Endothelial cell of umbilical vein (primary cell): ENCODE data around the gene GAB1. TPM values are rescaled to one million over a fixed set of nuclear protein-coding genes. Genes with fewer than 3 reads are reported as not detected.

ENCODE experiments used
- BruUV-seq: library from RNA; stranded (reverse); fragments of 400-500 nt; replicated peaks from 2 replicates; lab custom pipeline; 2021; lab: Mats Ljungman, UMichigan
- CTCF ChIA-PET: fragments of 300-600, 350-600 bp; sonication (Branson Sonifier 250); formaldehyde crosslinking; loops from one replicate; lab custom pipeline; 2021; ENCODE audit warnings: antibody characterized with exemption, inconsistent platforms; lab: Charles Lee
- POLR2A ChIA-PET: fragments of 300-600, 350-600 bp; sonication (Branson Sonifier 250); formaldehyde crosslinking; loops from one replicate; lab custom pipeline; 2021; ENCODE audit warnings: antibody characterized with exemption, inconsistent platforms; lab: Charles Lee
- DNase-seq: peaks from one replicate; pipeline ENCODE4 v3.0.0-alpha.2; 2011; ENCODE audit warnings: low read depth, low spot score
- FAIRE-seq: peaks from 2 replicates; lab custom pipeline; 2011; peaks lifted over from hg19 to GRCh38; lab: Jason Lieb, UNC
- H2AFZ ChIP-seq: 2 replicates; pipeline ENCODE4 v1.6.0; 2012; ENCODE audit warnings: low read depth, low read length, control low read depth, inconsistent platforms
- H3K27ac ChIP-seq: 2 replicates; pipeline ENCODE4 v1.5.1; 2011; ENCODE audit warnings: low read depth, mild to moderate bottlenecking, control low read depth, low read length, moderate library complexity; ENCODE audit not compliant: insufficient read depth
- H3K27me3 ChIP-seq, 2 experiments: 2 replicates each; pipeline versions ENCODE4 v1.6.0 to v1.6.1; 2011; ENCODE audit warnings: low read length in 2 of 2, mixed read lengths in 1 of 2; ENCODE audit not compliant: control insufficient read depth in 2 of 2, insufficient read depth in 2 of 2
- H3K36me3 ChIP-seq, 2 experiments: 2 replicates in 1 of 2; 3 replicates in 1 of 2; pipeline ENCODE4 v1.5.1; 2011; ENCODE audit warnings: low read length in 2 of 2, mild to moderate bottlenecking in 1 of 2, moderate library complexity in 1 of 2; ENCODE audit not compliant: control insufficient read depth in 2 of 2, insufficient read depth in 2 of 2; ENCODE audit errors: extremely low read depth in 1 of 2
- H3K4me1 ChIP-seq: 3 replicates; pipeline ENCODE4 v1.5.1; 2011; ENCODE audit warnings: mild to moderate bottlenecking, low read length; ENCODE audit not compliant: control insufficient read depth, insufficient read depth; ENCODE audit errors: extremely low read depth
- H3K4me2 ChIP-seq: 2 replicates; pipeline ENCODE4 v1.6.1; 2011; ENCODE audit warnings: low read length, control low read depth, mixed read lengths; ENCODE audit not compliant: insufficient read depth
- H3K4me3 ChIP-seq, 3 experiments: fragments of 200-600 bp in 1 of 3; sonication (generic), shearing (Covaris generic) in 1 of 3; replicated peaks in 1 of 3; 2 replicates each; pipeline ENCODE4 v1.5.1; 2011 to 2016; ENCODE audit warnings: control low read depth in 3 of 3, low read length in 3 of 3, mild to moderate bottlenecking in 2 of 3, inconsistent platforms in 1 of 3, low read depth in 1 of 3, moderate library complexity in 1 of 3; ENCODE audit not compliant: insufficient read depth in 1 of 3
- H3K79me2 ChIP-seq: 2 replicates; pipeline ENCODE4 v1.6.0; 2012; ENCODE audit warnings: low read length, inconsistent platforms; ENCODE audit not compliant: control insufficient read depth, insufficient read depth
- H3K9ac ChIP-seq: replicated peaks from 2 replicates; pipeline ENCODE3; 2011; ENCODE audit warnings: low read length, control low read depth; ENCODE audit not compliant: insufficient read depth; ENCODE audit errors: extremely low read depth
- H3K9me1 ChIP-seq: replicated peaks from 3 replicates; pipeline ENCODE4 v1.6.0; 2011; ENCODE audit warnings: mild to moderate bottlenecking, low read length; ENCODE audit not compliant: control insufficient read depth, insufficient read depth; ENCODE audit errors: extremely low read depth
- H3K9me3 ChIP-seq: replicated peaks from 2 replicates; pipeline ENCODE4 v1.5.1; 2012; ENCODE audit warnings: low read length, inconsistent platforms; ENCODE audit not compliant: control insufficient read depth, insufficient read depth
- H4K20me1 ChIP-seq: replicated peaks from 2 replicates; pipeline ENCODE3; 2011; ENCODE audit warnings: mild to moderate bottlenecking, low read length; ENCODE audit not compliant: control insufficient read depth, insufficient read depth; ENCODE audit errors: extremely low read depth
- EZH2 ChIP-seq: IDR thresholded peaks from 2 replicates; pipeline ENCODE4 v1.6.1; 2012; ENCODE audit warnings: borderline replicate concordance, low read depth, mild to moderate bottlenecking, moderate library complexity, low read length, inconsistent platforms; ENCODE audit not compliant: severe bottlenecking
- FOS ChIP-seq: IDR thresholded peaks from 2 replicates; pipeline ENCODE4 v1.6.1; 2011; ENCODE audit warnings: mild to moderate bottlenecking, low read length, moderate library complexity, borderline replicate concordance; ENCODE audit not compliant: insufficient read depth
- GATA2 ChIP-seq: IDR thresholded peaks from 2 replicates; pipeline ENCODE4 v1.7.0; 2011; ENCODE audit warnings: low read depth, mild to moderate bottlenecking, moderate library complexity, mixed read lengths, low read length; ENCODE audit not compliant: insufficient read length, insufficient read depth
- JUN ChIP-seq: IDR thresholded peaks from 2 replicates; pipeline ENCODE4 v1.6.1; 2011; ENCODE audit warnings: borderline replicate concordance, low read depth; ENCODE audit not compliant: insufficient read length, insufficient read depth
- MYC ChIP-seq: IDR thresholded peaks from one replicate; pipeline ENCODE4 v1.6.1; 2011; ENCODE audit warnings: mild to moderate bottlenecking, low read depth, low read length
- POLR2A ChIP-seq: IDR thresholded peaks from 2 replicates; pipeline ENCODE4 v1.6.1; 2012; ENCODE audit warnings: low read depth, mild to moderate bottlenecking, control low read depth, low read length
- POLR2AphosphoS5 ChIP-seq: IDR thresholded peaks from 2 replicates; pipeline ENCODE4 v1.6.1; 2012; ENCODE audit warnings: low read depth, mild to moderate bottlenecking, control low read depth, low read length, moderate library complexity; ENCODE audit not compliant: insufficient read depth
- dilution Hi-C: fragments of 300-500 bp; cut with MboI; formaldehyde crosslinking; loops from one replicate; pipeline ENCODE4 v1.15.0; 2019; ENCODE audit warnings: low sequenced_read_pairs; ENCODE audit not compliant: extremely low pct_ligation_motif_present
- intact Hi-C: fragments of 100-400 bp; cut with micrococcal nuclease; formaldehyde crosslinking; loops from one replicate; pipeline ENCODE4 v1.10.0; 2022
- polyA plus RNA-seq, 4 experiments: library from polyadenylated mRNA; depleted of rRNA in 3 of 4; stranded (reverse) in 3 of 4; unstranded in 1 of 4; fragments of >200 nt; gene quantifications; 2 replicates each; pipeline versions ENCODE4 v1.2.1 to v1.2.3, GENCODE V29; 2011 to 2012; ENCODE audit warnings: missing spikeins in 1 of 4
- total RNA-seq: library from RNA; stranded (reverse); gene quantifications from 2 replicates; pipeline ENCODE4 v1.2.3, GENCODE V29; 2021
- TF ChIP-seq, protein P1 (sequence below): IDR thresholded peaks from 2 replicates; pipeline ENCODE4 v1.6.1; 2011; ENCODE audit not compliant: insufficient read depth, insufficient read length
- TF ChIP-seq, protein P2 (sequence below), 2 donors: IDR thresholded peaks; 1 replicate in 1 of 2; 2 replicates in 1 of 2; pipeline ENCODE4 v1.5.1; 2011; ENCODE audit warnings: low read length in 2 of 2, mild to moderate bottlenecking in 2 of 2, moderate library complexity in 2 of 2, control low read depth in 1 of 2, inconsistent platforms in 1 of 2, low read depth in 1 of 2; ENCODE audit not compliant: insufficient read depth in 1 of 2; ENCODE audit errors: extremely low read depth in 1 of 2

The GAB1 gene
- total and polyA plus RNA-seq, 2 donors (not counting 3 experiments of a cell fraction or from before 2014, with no cell fraction given), result 9.3 to 37.7 TPM

DNA sequence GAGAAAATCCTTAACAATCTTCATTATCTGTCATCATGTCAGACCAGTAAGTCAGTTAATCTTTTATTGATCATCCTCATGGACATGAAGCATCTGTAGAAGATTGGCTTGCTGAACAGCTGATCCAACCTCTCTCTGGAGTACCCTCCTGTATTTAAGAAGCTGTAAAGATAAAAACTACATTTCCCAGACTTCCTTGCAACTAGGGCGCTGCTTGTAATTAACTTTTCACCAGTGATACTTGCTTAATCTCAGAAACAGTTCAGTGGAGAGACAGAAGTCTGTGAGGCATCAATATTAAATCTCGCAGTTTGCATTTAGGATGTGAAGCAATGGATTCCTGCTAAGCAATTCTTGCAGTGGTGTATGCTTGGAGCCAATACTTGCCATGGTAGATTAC, 140.8 kb downstream of the GAB1 start:
- ChIA-PET POLR2A (no interaction called here), CTCF (interaction anchor here (0.9 kb wide), 1 partner anchor 76 kb away, joined by 3 read pairs; no protein-coding TSS in a partner anchor)
- no peaks in the 10 kb centered on the region for H3K9me1 ChIP-seq
- TF ChIP-seq, protein P1, sequence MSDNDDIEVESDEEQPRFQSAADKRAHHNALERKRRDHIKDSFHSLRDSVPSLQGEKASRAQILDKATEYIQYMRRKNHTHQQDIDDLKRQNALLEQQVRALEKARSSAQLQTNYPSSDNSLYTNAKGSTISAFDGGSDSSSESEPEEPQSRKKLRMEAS, result no peak
- TF ChIP-seq FOS (no peak), POLR2A (no peak), GATA2 (no peak), JUN (no peak), MYC (no peak), POLR2AphosphoS5 (no peak), EZH2 (no peak)
- TF ChIP-seq, protein P2, sequence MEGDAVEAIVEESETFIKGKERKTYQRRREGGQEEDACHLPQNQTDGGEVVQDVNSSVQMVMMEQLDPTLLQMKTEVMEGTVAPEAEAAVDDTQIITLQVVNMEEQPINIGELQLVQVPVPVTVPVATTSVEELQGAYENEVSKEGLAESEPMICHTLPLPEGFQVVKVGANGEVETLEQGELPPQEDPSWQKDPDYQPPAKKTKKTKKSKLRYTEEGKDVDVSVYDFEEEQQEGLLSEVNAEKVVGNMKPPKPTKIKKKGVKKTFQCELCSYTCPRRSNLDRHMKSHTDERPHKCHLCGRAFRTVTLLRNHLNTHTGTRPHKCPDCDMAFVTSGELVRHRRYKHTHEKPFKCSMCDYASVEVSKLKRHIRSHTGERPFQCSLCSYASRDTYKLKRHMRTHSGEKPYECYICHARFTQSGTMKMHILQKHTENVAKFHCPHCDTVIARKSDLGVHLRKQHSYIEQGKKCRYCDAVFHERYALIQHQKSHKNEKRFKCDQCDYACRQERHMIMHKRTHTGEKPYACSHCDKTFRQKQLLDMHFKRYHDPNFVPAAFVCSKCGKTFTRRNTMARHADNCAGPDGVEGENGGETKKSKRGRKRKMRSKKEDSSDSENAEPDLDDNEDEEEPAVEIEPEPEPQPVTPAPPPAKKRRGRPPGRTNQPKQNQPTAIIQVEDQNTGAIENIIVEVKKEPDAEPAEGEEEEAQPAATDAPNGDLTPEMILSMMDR (IDR thresholded peaks at IDR 0.05; ENCODE audit: extremely low read depth in 1 of 2, insufficient read depth in 1 of 2, low read depth in 1 of 2, low read length in 2 of 2), result no peak
- no peak for FAIRE-seq
- H4K20me1 ChIP-seq, result no peaks in the 10 kb centered on the region
- BruUV-seq, result no TSS peak
- no peaks in the 10 kb centered on the region for H3K27me3 ChIP-seq
- intact Hi-C loops (no loop called here), dilution Hi-C loops (no loop called here)
- H2AFZ ChIP-seq, result no peak overlapping the region
- H3K9me3 ChIP-seq, result no peaks in the 10 kb centered on the region
- H3K4me3 ChIP-seq, result no peak overlapping the region
- H3K27ac ChIP-seq, result no peak overlapping the region
- no peak for DNase-seq
- H3K9ac ChIP-seq, result no peak overlapping the region
- H3K4me2 ChIP-seq, result no peak overlapping the region
- no peaks in the 10 kb centered on the region for H3K36me3 ChIP-seq
- H3K79me2 ChIP-seq, result no peaks in the 10 kb centered on the region
- H3K4me1 ChIP-seq, result no peaks in the 10 kb centered on the region
